ENCODE data around the gene STK11IP. TPM values are rescaled to one million over a fixed set of nuclear protein-coding genes. Genes with fewer than 3 reads are reported as not detected.

STK11IP gene
- total and polyA plus RNA-seq, 2 of the 13 experiments (the other 11 are each of a cell fraction or from before 2014, with no cell fraction given): 12.8 to 24.0 TPM

DNA sequence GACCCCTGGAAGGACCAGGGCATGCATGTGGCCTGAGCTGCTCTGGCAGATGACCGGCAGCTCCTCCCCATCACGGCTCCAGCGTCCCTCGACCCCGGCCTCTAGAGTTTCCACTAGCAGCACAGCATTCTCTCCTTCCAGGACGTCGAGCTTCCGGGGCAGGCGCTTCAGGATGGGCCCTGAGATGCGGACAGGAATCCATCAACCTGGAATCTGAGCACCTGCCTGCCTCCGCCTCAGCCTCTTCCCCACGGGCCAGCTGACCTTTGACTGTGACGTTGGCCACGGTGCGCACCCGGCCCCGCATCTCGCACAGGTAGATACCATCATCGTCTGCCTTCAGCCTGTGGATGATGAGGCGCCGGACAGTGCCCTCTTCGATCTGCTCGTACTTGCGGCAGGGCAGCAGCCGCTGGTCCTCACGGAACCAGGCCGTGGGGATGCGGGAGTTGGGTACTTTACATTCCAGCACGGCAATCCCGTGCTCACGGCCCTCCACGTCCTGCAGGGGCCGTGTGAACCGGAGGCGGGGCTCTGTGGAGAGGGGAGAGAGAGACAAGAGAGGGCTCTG is 29.8 kb upstream of the STK11IP start (continued):
- TF ChIP-seq, protein P1, sequence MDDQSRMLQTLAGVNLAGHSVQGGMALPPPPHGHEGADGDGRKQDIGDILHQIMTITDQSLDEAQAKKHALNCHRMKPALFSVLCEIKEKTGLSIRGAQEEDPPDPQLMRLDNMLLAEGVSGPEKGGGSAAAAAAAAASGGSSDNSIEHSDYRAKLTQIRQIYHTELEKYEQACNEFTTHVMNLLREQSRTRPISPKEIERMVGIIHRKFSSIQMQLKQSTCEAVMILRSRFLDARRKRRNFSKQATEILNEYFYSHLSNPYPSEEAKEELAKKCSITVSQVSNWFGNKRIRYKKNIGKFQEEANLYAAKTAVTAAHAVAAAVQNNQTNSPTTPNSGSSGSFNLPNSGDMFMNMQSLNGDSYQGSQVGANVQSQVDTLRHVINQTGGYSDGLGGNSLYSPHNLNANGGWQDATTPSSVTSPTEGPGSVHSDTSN (CRISPR knock-in tag; IDR thresholded peaks at IDR 0.05; ENCODE audit: borderline replicate concordance): no peak
- no peak for TF ChIP-seq KDM3A (CRISPR knock-in tag; IDR thresholded peaks at IDR 0.05; ENCODE audit: low read depth)
- TF ChIP-seq, protein P2, sequence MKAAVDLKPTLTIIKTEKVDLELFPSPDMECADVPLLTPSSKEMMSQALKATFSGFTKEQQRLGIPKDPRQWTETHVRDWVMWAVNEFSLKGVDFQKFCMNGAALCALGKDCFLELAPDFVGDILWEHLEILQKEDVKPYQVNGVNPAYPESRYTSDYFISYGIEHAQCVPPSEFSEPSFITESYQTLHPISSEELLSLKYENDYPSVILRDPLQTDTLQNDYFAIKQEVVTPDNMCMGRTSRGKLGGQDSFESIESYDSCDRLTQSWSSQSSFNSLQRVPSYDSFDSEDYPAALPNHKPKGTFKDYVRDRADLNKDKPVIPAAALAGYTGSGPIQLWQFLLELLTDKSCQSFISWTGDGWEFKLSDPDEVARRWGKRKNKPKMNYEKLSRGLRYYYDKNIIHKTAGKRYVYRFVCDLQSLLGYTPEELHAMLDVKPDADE (CRISPR knock-in tag; IDR thresholded peaks at IDR 0.05): no peak
- TF ChIP-seq FOXA1 (IDR thresholded peaks at IDR 0.05): no peak
- TF ChIP-seq FOXA1 (CRISPR knock-in tag; IDR thresholded peaks at IDR 0.05): no peak
- no peak for TF ChIP-seq RORA (CRISPR knock-in tag; IDR thresholded peaks at IDR 0.05)
- TF ChIP-seq ZNF329 (CRISPR knock-in tag; IDR thresholded peaks at IDR 0.05; ENCODE audit: low read depth): no peak
- no peak for TF ChIP-seq ZNF431 (CRISPR knock-in tag; IDR thresholded peaks at IDR 0.05; ENCODE audit: borderline replicate concordance, low read depth)
- TF ChIP-seq ZNF720 (CRISPR knock-in tag; IDR thresholded peaks at IDR 0.05): no peak
- TF ChIP-seq, protein P3, sequence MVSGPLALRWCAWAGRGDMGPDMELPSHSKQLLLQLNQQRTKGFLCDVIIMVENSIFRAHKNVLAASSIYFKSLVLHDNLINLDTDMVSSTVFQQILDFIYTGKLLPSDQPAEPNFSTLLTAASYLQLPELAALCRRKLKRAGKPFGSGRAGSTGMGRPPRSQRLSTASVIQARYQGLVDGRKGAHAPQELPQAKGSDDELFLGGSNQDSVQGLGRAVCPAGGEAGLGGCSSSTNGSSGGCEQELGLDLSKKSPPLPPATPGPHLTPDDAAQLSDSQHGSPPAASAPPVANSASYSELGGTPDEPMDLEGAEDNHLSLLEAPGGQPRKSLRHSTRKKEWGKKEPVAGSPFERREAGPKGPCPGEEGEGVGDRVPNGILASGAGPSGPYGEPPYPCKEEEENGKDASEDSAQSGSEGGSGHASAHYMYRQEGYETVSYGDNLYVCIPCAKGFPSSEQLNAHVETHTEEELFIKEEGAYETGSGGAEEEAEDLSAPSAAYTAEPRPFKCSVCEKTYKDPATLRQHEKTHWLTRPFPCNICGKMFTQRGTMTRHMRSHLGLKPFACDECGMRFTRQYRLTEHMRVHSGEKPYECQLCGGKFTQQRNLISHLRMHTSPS (CRISPR knock-in tag; IDR thresholded peaks at IDR 0.05; ENCODE audit: low read depth): no peak
- TF ChIP-seq ZNF446 (CRISPR knock-in tag; IDR thresholded peaks at IDR 0.05): no peak
- TF ChIP-seq, protein P4, sequence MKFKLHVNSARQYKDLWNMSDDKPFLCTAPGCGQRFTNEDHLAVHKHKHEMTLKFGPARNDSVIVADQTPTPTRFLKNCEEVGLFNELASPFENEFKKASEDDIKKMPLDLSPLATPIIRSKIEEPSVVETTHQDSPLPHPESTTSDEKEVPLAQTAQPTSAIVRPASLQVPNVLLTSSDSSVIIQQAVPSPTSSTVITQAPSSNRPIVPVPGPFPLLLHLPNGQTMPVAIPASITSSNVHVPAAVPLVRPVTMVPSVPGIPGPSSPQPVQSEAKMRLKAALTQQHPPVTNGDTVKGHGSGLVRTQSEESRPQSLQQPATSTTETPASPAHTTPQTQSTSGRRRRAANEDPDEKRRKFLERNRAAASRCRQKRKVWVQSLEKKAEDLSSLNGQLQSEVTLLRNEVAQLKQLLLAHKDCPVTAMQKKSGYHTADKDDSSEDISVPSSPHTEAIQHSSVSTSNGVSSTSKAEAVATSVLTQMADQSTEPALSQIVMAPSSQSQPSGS (CRISPR knock-in tag; IDR thresholded peaks at IDR 0.05): no peak
- TF ChIP-seq SKI (IDR thresholded peaks at IDR 0.05; ENCODE audit: partially characterized antibody): no peak
- no peak for TF ChIP-seq ATAD3A (CRISPR knock-in tag; IDR thresholded peaks at IDR 0.05)
- TF ChIP-seq JUND (CRISPR knock-in tag; IDR thresholded peaks at IDR 0.05): no peak
- no peak for TF ChIP-seq ZNF629 (CRISPR knock-in tag; conservative IDR thresholded peaks at IDR 0.05)
- no peak for TF ChIP-seq FOXJ3 (CRISPR knock-in tag; IDR thresholded peaks at IDR 0.05; ENCODE audit: borderline replicate concordance)
- TF ChIP-seq SIX1 (CRISPR knock-in tag; IDR thresholded peaks at IDR 0.05; ENCODE audit: borderline replicate concordance): no peak
- TF ChIP-seq SP1 (IDR thresholded peaks at IDR 0.05): no peak
- TF ChIP-seq SP1 (CRISPR knock-in tag; IDR thresholded peaks at IDR 0.05): no peak
- TF ChIP-seq PPARG (CRISPR knock-in tag; conservative IDR thresholded peaks at IDR 0.05): no peak
- TF ChIP-seq, protein P5, sequence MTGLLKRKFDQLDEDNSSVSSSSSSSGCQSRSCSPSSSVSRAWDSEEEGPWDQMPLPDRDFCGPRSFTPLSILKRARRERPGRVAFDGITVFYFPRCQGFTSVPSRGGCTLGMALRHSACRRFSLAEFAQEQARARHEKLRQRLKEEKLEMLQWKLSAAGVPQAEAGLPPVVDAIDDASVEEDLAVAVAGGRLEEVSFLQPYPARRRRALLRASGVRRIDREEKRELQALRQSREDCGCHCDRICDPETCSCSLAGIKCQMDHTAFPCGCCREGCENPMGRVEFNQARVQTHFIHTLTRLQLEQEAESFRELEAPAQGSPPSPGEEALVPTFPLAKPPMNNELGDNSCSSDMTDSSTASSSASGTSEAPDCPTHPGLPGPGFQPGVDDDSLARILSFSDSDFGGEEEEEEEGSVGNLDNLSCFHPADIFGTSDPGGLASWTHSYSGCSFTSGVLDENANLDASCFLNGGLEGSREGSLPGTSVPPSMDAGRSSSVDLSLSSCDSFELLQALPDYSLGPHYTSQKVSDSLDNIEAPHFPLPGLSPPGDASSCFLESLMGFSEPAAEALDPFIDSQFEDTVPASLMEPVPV (CRISPR knock-in tag; IDR thresholded peaks at IDR 0.05): 0 out of 2 replicates have a peak, but pooled peaks have one; percentile 20
- TF ChIP-seq ZNF777 (CRISPR knock-in tag; IDR thresholded peaks at IDR 0.05): no peak
- no peak for TF ChIP-seq TOPORS (CRISPR knock-in tag; IDR thresholded peaks at IDR 0.05)
- TF ChIP-seq ISL2 (CRISPR knock-in tag; IDR thresholded peaks at IDR 0.05): no peak
- TF ChIP-seq HES4 (CRISPR knock-in tag; IDR thresholded peaks at IDR 0.05; ENCODE audit: borderline replicate concordance): 0 out of 2 replicates have a peak, but pooled peaks have one; percentile 35

Measured in HepG2 (cell line).